Non-pigmented ciliary epithelial cell (primary cell): ENCODE measurements around the gene IL23R.

Source experiments
- DNase-seq: peaks from one replicate; pipeline ENCODE4 v3.0.0-alpha.2; 2010; ENCODE audit warnings: low read depth

The IL23R gene

GRCh38 chr1:67307251-67308060 is 141.2 kb downstream of the IL23R start, which contains the start of gene IL12RB2:
IL12RB2 (plus strand) TSS chr1:67307873; CDS start chr1:67320369, 12,496 bp downstream.
- no peak for DNase-seq

GRCh38 chr1:67308136-67308535 is 141.9 kb downstream of the IL23R start:
- no peak for DNase-seq
